HCT116 (cell line): ENCODE measurements around the gene NCBP2. TPM values are rescaled to one million over a fixed set of nuclear protein-coding genes. Genes with fewer than 3 reads are reported as not detected.

ENCODE experiments used
- ATAC-seq: fragments of 200-7000 bp; cut with Tn5 transposase; 2 replicates; pipeline ENCODE4 v1.9.1; 2020; ENCODE audit warnings: mild to moderate bottlenecking, moderate library complexity
- BruUV-seq: library from RNA; stranded (reverse); fragments of 400-500 nt; replicated peaks from 2 replicates; lab custom pipeline; 2021; lab: Mats Ljungman, UMichigan
- CTCF ChIA-PET: fragments of 300-600 bp; sonication (Branson Sonifier 250); formaldehyde crosslinking; loops from one replicate; lab custom pipeline; 2021; ENCODE audit warnings: antibody characterized with exemption; lab: Charles Lee
- POLR2A ChIA-PET: fragments of 300-600, 350-600 bp; sonication (Branson Sonifier 250); formaldehyde crosslinking; loops from one replicate; lab custom pipeline; 2021; ENCODE audit warnings: antibody characterized with exemption; lab: Charles Lee
- RAD21 ChIA-PET, 2 experiments: fragments of 300-600 bp; sonication (Branson Sonifier 250); formaldehyde crosslinking; loops; one replicate each; lab custom pipeline; 2023; ENCODE audit warnings: low total read pairs in 2 of 2; ENCODE audit not compliant: uncharacterized antibody in 2 of 2, unreplicated experiment in 2 of 2, low non-redundant PET in 1 of 2; lab: Charles Lee
- DNase-seq: peaks from one replicate; pipeline ENCODE4 v3.0.0-alpha.2; 2010; ENCODE audit warnings: low read depth, low spot score
- H2AFZ ChIP-seq: fragments of 200-600 bp; shearing (Covaris generic), sonication (generic); 2 replicates; pipeline ENCODE4 v1.6.1; 2017; ENCODE audit warnings: low read depth, mixed run types, mixed read lengths, antibody characterized with exemption, low read length; ENCODE audit not compliant: poor library complexity, severe bottlenecking
- H3K27ac ChIP-seq: 2 replicates; pipeline ENCODE4 v1.5.1; 2012; ENCODE audit warnings: low read depth, low read length
- H3K27me3 ChIP-seq: fragments of 200-600 bp; sonication (generic); 2 replicates; pipeline ENCODE4 v1.6.1; 2016; ENCODE audit warnings: mixed run types, low read length, mixed read lengths; ENCODE audit not compliant: insufficient read depth
- H3K36me3 ChIP-seq, 2 experiments: fragments of 200-500 bp in 1 of 2; fragments of 200-600 bp in 1 of 2; sonication (Bioruptor generic) in 1 of 2; sonication (generic) in 1 of 2; 2 replicates each; pipeline versions ENCODE4 v1.5.1 to v1.6.1; 2014 to 2016; ENCODE audit warnings: low read length in 2 of 2, inconsistent platforms in 1 of 2, mixed read lengths in 1 of 2, mixed run types in 1 of 2; ENCODE audit not compliant: insufficient read depth in 2 of 2, control insufficient read depth in 1 of 2
- H3K4me1 ChIP-seq, 2 experiments: fragments of 200-600 bp in 1 of 2; sonication (generic) in 1 of 2; 2 replicates each; pipeline versions ENCODE4 v1.5.1 to v1.6.1; 2012 to 2017; ENCODE audit warnings: low read length in 2 of 2, inconsistent platforms in 1 of 2, mild to moderate bottlenecking in 1 of 2, mixed read lengths in 1 of 2, mixed run types in 1 of 2, moderate library complexity in 1 of 2; ENCODE audit not compliant: insufficient read depth in 2 of 2, control insufficient read depth in 1 of 2
- H3K4me2 ChIP-seq: fragments of 200-600 bp; sonication (generic); 2 replicates; pipeline ENCODE4 v1.6.1; 2017; ENCODE audit warnings: mixed run types, low read length, mixed read lengths
- H3K4me3 ChIP-seq, 2 experiments: fragments of 200-600 bp in 1 of 2; sonication (generic) in 1 of 2; replicated peaks in 1 of 2; 2 replicates each; pipeline ENCODE4 v1.5.1; 2011 to 2016; ENCODE audit warnings: low read length in 2 of 2, control low read depth in 1 of 2, low read depth in 1 of 2, mild to moderate bottlenecking in 1 of 2, mixed read lengths in 1 of 2, mixed run types in 1 of 2
- H3K79me2 ChIP-seq: fragments of 200-600 bp; sonication (generic); 2 replicates; pipeline ENCODE4 v1.6.1; 2017; ENCODE audit warnings: mild to moderate bottlenecking, mixed run types, low read length, moderate library complexity, mixed read lengths; ENCODE audit not compliant: insufficient read depth
- H3K9ac ChIP-seq: fragments of 200-600 bp; sonication (generic); 2 replicates; pipeline ENCODE4 v1.6.1; 2016; ENCODE audit warnings: low read length, mixed read lengths
- H3K9me2 ChIP-seq: fragments of 200-600 bp; sonication (generic), shearing (Covaris generic); 2 replicates; pipeline ENCODE4 v1.6.1; 2017; ENCODE audit warnings: mixed run types, mild to moderate bottlenecking, moderate library complexity; ENCODE audit not compliant: insufficient read depth
- H3K9me3 ChIP-seq, 2 experiments: fragments of 200-500 bp in 1 of 2; fragments of 200-600 bp in 1 of 2; sonication (Bioruptor generic) in 1 of 2; sonication (generic) in 1 of 2; 2 replicates each; pipeline ENCODE4 v1.6.1; 2014 to 2017; ENCODE audit warnings: low read length in 2 of 2, mixed read lengths in 2 of 2, inconsistent platforms in 1 of 2, low read depth in 1 of 2, mild to moderate bottlenecking in 1 of 2, mixed run types in 1 of 2, moderate library complexity in 1 of 2; ENCODE audit not compliant: control insufficient read depth in 1 of 2, insufficient read depth in 1 of 2
- H4K20me1 ChIP-seq: fragments of 200-600 bp; sonication (generic), shearing (Covaris generic); 2 replicates; pipeline ENCODE4 v1.6.1; 2017; ENCODE audit warnings: mixed run types, mild to moderate bottlenecking, moderate library complexity; ENCODE audit not compliant: insufficient read depth
- CBX3 ChIP-seq: IDR thresholded peaks from 2 replicates; pipeline ENCODE4 v1.6.1; 2012; ENCODE audit warnings: low read depth
- CEBPB ChIP-seq: IDR thresholded peaks from 2 replicates; pipeline ENCODE4 v1.6.1; 2012; ENCODE audit warnings: low read depth
- EGR1 ChIP-seq: IDR thresholded peaks from 2 replicates; pipeline ENCODE4 v1.6.1; 2012; ENCODE audit warnings: low read depth
- ELF1 ChIP-seq: IDR thresholded peaks from 2 replicates; pipeline ENCODE4 v1.6.1; 2012; ENCODE audit warnings: low read depth, borderline replicate concordance
- EZH2phosphoT487 ChIP-seq: fragments of 200-600 bp; IDR thresholded peaks from 2 replicates; pipeline ENCODE4 v1.6.1; 2018; ENCODE audit warnings: antibody characterized with exemption, borderline replicate concordance
- FOSL1 ChIP-seq: IDR thresholded peaks from 2 replicates; pipeline ENCODE4 v1.6.1; 2012; ENCODE audit warnings: low read depth
- JUND ChIP-seq: IDR thresholded peaks from 2 replicates; pipeline ENCODE4 v1.6.1; 2012
- POLR2AphosphoS5 ChIP-seq: IDR thresholded peaks from 2 replicates; pipeline ENCODE4 v1.6.1; 2011; ENCODE audit warnings: mild to moderate bottlenecking, low read depth, low read length, moderate library complexity
- RAD21 ChIP-seq: IDR thresholded peaks from 2 replicates; pipeline ENCODE4 v1.6.1; 2012; ENCODE audit warnings: low read depth, mild to moderate bottlenecking
- SIN3A ChIP-seq: IDR thresholded peaks from 2 replicates; pipeline ENCODE4 v1.6.1; 2012; ENCODE audit warnings: low read depth
- SRF ChIP-seq: IDR thresholded peaks from 2 replicates; pipeline ENCODE4 v1.6.1; 2012; ENCODE audit warnings: low read depth
- YY1 ChIP-seq: IDR thresholded peaks from 2 replicates; pipeline ENCODE4 v1.6.1; 2011; ENCODE audit warnings: low read length, low read depth, moderate library complexity, mild to moderate bottlenecking; ENCODE audit not compliant: insufficient replicate concordance; ENCODE audit errors: extremely low read depth
- ZFX ChIP-seq: fragments of 450-650 bp; IDR thresholded peaks from 2 replicates; pipeline ENCODE4 v1.6.1; 2017
- ZNF274 ChIP-seq: fragments of 200-500 bp; sonication (Bioruptor generic); IDR thresholded peaks from 2 replicates; pipeline ENCODE4 v1.6.1; 2014; ENCODE audit warnings: mild to moderate bottlenecking, low read depth, low read length, inconsistent platforms
- intact Hi-C: fragments of 100-400 bp; cut with micrococcal nuclease; formaldehyde crosslinking; loops from 2 replicates; pipeline ENCODE4 v1.10.0; 2022
- total RNA-seq: library from RNA; stranded (reverse); gene quantifications from one replicate; pipeline ENCODE4 v1.2.1, GENCODE V29; 2021; ENCODE audit not compliant: unreplicated experiment
- TF ChIP-seq, protein P1 (sequence below): IDR thresholded peaks from 2 replicates; pipeline ENCODE4 v1.6.1; 2012
- TF ChIP-seq, protein P2 (sequence below), 3 experiments: fragments of 200-600 bp in 1 of 3; sonication (generic) in 1 of 3; IDR thresholded peaks in 2 of 3; conservative IDR thresholded peaks in 1 of 3; 2 replicates each; pipeline ENCODE4 v1.5.1; 2012 to 2017; ENCODE audit warnings: low read depth in 2 of 3, low read length in 2 of 3, antibody characterized with exemption in 1 of 3, borderline replicate concordance in 1 of 3, control low read depth in 1 of 3, mild to moderate bottlenecking in 1 of 3, mixed read lengths in 1 of 3, mixed run types in 1 of 3, moderate library complexity in 1 of 3; ENCODE audit not compliant: insufficient read depth in 1 of 3
- TF ChIP-seq, protein P3 (sequence below): IDR thresholded peaks from 2 replicates; pipeline ENCODE4 v1.6.1; 2012; ENCODE audit warnings: low read depth

The NCBP2 gene
- total RNA-seq, 1 experiment from 2014 or later, result 82.4 TPM

DNA sequence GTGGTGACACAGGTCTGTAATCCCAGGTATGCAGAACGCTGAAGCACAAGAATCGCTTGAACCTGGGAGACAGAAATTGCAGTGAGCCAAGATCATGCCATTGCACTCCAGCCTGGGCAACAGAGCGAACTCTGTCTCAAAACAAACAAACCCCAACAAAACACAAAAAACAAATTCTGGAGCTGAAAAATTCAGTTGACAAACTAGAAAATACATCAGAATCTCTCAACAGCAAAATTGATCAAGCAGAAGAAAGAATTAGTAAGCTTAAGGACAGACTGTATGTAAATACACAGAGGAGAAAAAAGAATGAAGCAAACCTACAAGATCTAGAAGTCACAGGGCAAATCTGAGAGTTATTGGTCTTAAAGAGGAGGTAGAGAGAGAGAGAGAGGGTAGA is 25.3 kb downstream of the NCBP2 start:
- Histone ChIP-seq H3K9me2 (no peaks in the 10 kb centered on the region), H3K27ac (no peak overlapping the region), H2AFZ (no peak overlapping the region), H3K4me1 (no peaks in the 10 kb centered on the region), H3K4me3 (no peak overlapping the region), H3K9me3 (no peaks in the 10 kb centered on the region), H3K79me2 (peaks cover 4% of the 10 kb centered on the region; the same call in 1 of the 2 replicates), H3K27me3 (no peaks in the 10 kb centered on the region), H3K4me2 (no peak overlapping the region), H4K20me1 (no peaks in the 10 kb centered on the region), H3K9ac (no peak overlapping the region)
- DNase-seq (no peak), ATAC-seq (no peak)
- ChIA-PET CTCF (no interaction called here), POLR2A (no interaction called here)
- no TSS peak for BruUV-seq
- intact Hi-C loops, result no loop called here
- TF ChIP-seq CEBPB (no peak), EGR1 (no peak), YY1 (no peak), ELF1 (no peak), SIN3A (no peak), SRF (no peak), JUND (no peak), CBX3 (no peak), FOSL1 (no peak), ZNF274 (no peak), ZFX (no peak), POLR2AphosphoS5 (no peak), RAD21 (no peak), EZH2phosphoT487 (no peak)
- TF ChIP-seq, protein P1, sequence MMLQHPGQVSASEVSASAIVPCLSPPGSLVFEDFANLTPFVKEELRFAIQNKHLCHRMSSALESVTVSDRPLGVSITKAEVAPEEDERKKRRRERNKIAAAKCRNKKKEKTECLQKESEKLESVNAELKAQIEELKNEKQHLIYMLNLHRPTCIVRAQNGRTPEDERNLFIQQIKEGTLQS, result no peak
- TF ChIP-seq, protein P2, sequence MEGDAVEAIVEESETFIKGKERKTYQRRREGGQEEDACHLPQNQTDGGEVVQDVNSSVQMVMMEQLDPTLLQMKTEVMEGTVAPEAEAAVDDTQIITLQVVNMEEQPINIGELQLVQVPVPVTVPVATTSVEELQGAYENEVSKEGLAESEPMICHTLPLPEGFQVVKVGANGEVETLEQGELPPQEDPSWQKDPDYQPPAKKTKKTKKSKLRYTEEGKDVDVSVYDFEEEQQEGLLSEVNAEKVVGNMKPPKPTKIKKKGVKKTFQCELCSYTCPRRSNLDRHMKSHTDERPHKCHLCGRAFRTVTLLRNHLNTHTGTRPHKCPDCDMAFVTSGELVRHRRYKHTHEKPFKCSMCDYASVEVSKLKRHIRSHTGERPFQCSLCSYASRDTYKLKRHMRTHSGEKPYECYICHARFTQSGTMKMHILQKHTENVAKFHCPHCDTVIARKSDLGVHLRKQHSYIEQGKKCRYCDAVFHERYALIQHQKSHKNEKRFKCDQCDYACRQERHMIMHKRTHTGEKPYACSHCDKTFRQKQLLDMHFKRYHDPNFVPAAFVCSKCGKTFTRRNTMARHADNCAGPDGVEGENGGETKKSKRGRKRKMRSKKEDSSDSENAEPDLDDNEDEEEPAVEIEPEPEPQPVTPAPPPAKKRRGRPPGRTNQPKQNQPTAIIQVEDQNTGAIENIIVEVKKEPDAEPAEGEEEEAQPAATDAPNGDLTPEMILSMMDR (IDR thresholded peaks at IDR 0.05 in 2 of 3, conservative IDR thresholded peaks at IDR 0.05 in 1 of 3; ENCODE audit: borderline replicate concordance in 1 of 3, insufficient read depth in 1 of 3, low read depth in 2 of 3, low read length in 2 of 3), result no peak
- TF ChIP-seq, protein P3, sequence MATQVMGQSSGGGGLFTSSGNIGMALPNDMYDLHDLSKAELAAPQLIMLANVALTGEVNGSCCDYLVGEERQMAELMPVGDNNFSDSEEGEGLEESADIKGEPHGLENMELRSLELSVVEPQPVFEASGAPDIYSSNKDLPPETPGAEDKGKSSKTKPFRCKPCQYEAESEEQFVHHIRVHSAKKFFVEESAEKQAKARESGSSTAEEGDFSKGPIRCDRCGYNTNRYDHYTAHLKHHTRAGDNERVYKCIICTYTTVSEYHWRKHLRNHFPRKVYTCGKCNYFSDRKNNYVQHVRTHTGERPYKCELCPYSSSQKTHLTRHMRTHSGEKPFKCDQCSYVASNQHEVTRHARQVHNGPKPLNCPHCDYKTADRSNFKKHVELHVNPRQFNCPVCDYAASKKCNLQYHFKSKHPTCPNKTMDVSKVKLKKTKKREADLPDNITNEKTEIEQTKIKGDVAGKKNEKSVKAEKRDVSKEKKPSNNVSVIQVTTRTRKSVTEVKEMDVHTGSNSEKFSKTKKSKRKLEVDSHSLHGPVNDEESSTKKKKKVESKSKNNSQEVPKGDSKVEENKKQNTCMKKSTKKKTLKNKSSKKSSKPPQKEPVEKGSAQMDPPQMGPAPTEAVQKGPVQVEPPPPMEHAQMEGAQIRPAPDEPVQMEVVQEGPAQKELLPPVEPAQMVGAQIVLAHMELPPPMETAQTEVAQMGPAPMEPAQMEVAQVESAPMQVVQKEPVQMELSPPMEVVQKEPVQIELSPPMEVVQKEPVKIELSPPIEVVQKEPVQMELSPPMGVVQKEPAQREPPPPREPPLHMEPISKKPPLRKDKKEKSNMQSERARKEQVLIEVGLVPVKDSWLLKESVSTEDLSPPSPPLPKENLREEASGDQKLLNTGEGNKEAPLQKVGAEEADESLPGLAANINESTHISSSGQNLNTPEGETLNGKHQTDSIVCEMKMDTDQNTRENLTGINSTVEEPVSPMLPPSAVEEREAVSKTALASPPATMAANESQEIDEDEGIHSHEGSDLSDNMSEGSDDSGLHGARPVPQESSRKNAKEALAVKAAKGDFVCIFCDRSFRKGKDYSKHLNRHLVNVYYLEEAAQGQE, result no peak
- TF ChIP-seq, all 23 proteins: peak for 0
- RAD21 ChIA-PET, result no interaction called here
- peaks cover 5 to 10% of the 10 kb centered on the region in 2 experiments; a peak in 1 of 4 replicates for H3K36me3 ChIP-seq
